Activated gamma-delta T cell treated with anti-CD3 and anti-CD28 coated beads, Interleukin-2, amount 50 U/mL, for 16 hours (primary cell): ENCODE data around the gene FAM180A.

Experiments used
- DNase-seq: peaks from one replicate; pipeline ENCODE4 v3.0.0-alpha.2; 2020; ENCODE audit warnings: low read depth

The FAM180A gene

GRCh38 chr7:135771961-135772638 is 23.5 kb upstream of the FAM180A start:
- DNase-seq, result no peak

- no peak for DNase-seq
Measured at GRCh38 chr7:135771051-135771450, 22.4 kb upstream of the FAM180A start.

GRCh38 chr7:135770139-135770710 is 21.6 kb upstream of the FAM180A start:
- DNase-seq, result no peak

GRCh38 chr7:135769005-135769802 is 20.6 kb upstream of the FAM180A start:
- DNase-seq, result no peak

GRCh38 chr7:135768467-135768866 is 19.9 kb upstream of the FAM180A start:
- DNase-seq, result no peak

DNA sequence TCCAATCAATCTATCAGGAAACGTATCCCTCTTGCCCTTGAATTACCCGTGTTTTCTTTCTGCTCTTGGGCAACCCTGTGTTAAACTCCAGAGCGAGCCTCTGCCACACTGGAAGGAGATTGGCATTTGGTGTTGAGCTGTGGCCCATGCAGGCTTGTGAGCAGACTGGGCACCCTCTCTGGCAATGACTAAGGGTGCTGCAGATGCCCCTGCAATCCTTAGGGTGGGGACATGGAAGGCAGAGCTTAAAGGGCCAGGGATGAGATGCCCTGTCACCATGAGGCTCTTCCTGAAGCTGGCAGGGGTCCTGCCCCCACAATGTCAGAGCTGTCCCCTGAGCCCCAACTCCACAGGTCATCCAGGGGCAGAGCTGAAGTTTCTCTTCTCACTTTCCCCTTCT is 19.5 kb upstream of the FAM180A start:
- no peak for DNase-seq

DNA sequence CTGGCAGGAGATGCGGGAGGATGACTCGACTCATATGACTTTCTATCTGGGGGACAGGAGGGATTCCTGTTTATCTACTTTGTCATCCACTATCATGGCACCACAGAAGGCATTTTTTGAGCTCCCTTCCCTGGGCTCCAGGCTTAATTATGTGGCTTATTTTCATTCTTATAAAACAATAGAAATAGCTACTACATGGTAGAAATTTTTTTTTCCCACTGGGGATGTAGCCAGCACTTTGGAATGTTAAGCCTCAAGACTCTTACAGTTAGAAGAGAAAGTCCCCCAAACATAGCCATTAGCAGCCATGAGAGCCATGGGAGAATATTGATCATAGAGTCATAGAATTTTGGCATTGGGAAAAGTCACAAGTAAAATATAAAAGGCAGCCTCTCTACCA is 14.6 kb upstream of the FAM180A start:
- no peak for DNase-seq

DNA sequence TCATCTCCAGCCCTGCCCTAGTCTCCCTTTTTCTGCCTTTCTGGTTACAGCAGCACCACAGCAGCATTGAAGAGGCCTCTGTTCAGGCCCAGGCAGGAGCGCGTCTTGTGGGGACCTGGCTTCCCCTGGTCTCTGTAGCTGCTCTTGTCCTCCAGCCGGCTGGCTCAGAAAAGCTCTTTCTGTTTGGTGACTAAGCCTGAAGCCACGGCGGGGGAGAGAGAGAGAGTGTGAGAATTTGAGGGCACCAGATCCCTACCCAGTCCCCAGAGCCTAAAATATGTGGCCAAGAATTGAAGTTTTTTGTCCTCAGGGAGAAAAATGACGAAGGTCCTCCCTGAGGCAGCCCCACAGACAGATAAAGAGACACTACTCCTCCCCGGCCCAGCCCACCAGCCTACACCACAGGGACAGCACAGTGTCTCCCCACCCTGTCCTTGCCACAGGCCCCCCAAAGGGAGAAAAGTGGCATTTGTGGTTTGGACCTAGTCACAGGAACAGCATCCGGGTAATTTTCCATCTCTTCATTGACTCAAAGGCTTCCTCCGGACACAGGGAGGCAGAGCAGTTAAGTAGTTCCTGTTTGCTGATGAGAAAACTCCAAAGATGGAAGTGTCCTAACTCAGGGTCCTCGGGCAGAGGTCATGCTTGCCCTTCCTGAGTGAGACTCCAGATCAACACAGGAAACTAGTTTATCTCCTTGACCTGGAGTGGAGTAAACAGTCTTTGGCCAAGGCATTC is 13.3 kb upstream of the FAM180A start:
- DNase-seq, result no peak

DNA sequence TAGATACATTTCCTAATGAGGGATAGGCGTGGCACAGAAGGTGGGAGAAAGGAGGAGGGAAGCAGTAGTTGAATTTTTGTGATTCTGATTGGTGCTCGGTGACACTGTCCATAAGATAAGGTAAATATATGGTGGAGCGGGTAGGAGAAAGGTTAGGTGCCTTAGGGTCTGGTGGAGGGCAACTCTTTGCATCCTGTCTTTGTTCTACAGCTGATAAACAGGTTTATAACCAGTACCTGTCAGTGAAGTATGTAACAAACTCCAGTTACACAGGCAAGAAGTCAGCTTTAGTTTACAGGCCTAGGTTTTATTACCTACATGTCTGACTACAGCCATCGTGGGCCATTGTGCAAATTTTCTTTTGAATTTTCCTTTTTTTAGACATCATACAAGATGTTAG is 10.9 kb upstream of the FAM180A start:
- DNase-seq, result no peak

- no peak for DNase-seq
Measured at GRCh38 chr7:135758531-135758932, 9.9 kb upstream of the FAM180A start.

- no peak for DNase-seq
Measured at GRCh38 chr7:135757719-135758411, 9.3 kb upstream of the FAM180A start.

DNA sequence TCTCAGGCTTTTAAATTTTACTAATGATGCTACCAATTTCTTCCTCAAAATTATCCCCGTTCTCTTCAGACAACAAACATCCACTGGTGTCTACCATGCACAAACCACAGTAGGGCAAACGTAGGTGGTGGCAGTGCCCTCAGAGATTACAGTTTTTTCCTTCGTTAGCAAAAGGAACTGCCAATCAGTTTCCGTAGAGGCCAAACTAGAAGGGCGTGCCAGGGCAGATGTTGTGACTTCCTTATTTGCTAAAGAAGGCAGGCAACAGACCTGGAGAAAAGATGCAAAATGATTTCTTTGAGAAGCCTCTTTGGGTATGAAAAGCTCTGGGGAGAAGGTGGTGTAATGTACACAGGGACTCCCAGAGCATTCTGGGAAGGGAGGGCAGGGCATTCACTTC is 7.6 kb upstream of the FAM180A start:
- no peak for DNase-seq

GRCh38 chr7:135755351-135755753 is 6.7 kb upstream of the FAM180A start:
- DNase-seq, result no peak

- DNase-seq, result no peak
Measured at GRCh38 chr7:135753616-135754413, 5.2 kb upstream of the FAM180A start.

GRCh38 chr7:135747366-135747765 is 1.2 kb downstream of the FAM180A start:
- DNase-seq, result no peak

- no peak for DNase-seq
Measured at GRCh38 chr7:135745703-135746312, 2.8 kb downstream of the FAM180A start.

GRCh38 chr7:135744938-135745702 is 3.5 kb downstream of the FAM180A start:
- no peak for DNase-seq

DNA sequence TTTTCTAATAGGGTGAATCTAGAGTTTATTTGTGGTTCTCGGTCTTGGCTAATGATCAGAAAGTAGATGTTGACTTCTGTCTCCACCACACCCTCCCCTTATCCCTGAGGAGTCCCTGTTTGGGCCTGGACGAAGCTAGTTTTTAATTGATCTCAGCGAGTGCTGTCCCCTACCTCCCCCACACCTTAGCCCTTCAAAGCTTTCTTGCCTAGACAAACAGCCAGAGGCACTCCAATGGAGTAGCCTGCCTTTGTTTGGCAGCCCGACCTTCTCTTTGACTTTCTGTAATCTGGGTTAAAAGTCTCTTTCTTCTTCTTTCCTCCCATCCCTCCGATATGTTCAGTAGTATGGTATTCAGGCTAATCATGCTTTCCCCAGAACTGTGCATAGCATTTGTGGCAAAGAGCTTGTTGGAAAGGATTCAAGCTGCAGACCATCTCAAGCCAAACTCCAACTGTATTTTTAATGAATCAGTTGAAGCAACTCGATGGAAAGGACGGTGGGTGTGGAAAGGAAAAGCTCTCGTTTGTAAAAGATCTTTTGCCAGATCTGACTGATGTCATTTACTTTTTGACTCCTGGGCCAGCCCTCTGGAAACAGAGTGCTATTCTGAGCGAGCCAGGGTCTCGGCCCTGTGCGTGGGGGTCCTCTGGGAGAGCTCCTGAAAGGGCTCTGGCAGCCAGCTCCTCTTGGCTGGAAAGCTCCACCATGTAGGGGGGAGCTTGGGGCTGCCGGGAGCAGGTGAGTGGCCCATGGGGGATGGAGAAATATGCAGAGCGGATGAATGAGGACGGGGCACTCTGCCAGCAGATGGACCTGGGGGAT is 4.5 kb downstream of the FAM180A start:
- DNase-seq, result no peak

- no peak for DNase-seq
Measured at GRCh38 chr7:135742371-135742770, 6.2 kb downstream of the FAM180A start.
